ENCODE results near the gene GIMAP1.

Gene GIMAP1

DNA sequence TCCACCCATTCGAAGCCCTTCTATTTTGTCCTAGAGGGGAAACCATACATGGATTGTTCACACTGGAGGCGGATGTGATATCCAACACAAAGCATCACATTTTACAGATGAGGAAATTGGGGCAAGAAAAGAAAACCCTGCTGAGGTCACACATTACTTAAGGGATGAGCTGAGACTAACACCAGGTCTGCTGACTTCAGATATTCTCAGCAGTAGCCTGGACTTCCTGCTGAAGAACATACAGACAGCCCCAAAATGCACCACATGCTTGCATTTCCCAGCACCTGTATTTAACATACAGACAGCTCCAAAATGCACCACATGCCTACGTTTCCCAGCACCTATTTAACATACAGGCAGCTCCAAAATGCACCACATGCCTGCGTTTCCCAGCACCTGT is 32.0 kb downstream of the GIMAP1 start:
- DNase-seq (ENCODE audit: low read depth in 2 of 2) = no peak

DNA sequence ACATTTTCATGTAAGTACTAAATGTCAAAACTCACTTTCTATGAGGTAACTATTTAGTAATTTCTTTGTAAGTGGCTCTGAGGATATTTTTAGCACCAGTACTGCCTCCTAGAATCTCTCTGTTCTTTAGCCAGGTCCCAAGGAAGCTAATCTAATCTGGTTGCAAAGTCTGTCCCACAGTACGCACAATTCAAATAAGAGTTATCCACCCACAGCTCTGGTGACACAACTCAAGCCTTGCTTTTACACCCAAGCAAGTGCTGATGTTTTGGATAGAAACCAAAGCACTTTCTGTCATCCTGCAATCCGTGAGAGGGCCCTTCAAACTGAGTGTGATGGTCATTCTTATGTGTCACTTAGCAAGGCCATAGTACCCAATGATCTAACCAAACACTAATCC is 35.3 kb downstream of the GIMAP1 start:
- DNase-seq (ENCODE audit: low read depth in 2 of 2) = no peak

DNA sequence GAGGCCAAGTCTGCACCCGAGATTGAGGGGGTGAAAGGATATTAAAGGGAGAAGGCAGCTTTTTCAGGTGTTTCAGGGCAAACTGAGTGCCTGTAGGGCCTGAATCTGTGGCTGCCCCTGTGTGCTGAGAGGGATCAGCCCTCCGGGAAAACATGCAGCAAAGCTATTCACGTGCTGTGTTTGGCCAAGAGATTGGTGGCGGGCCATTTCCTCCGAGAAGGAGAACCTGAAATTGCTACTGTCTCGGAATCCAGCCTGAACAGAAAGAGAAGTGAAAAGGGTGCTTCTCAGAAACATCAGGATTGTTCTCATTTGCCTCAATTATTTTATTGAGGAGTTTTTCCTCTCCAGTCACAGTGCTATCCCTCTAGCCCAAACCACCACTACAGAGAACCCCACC is 36.8 kb downstream of the GIMAP1 start:
- no peak for DNase-seq (ENCODE audit: low read depth in 2 of 2)

DNA sequence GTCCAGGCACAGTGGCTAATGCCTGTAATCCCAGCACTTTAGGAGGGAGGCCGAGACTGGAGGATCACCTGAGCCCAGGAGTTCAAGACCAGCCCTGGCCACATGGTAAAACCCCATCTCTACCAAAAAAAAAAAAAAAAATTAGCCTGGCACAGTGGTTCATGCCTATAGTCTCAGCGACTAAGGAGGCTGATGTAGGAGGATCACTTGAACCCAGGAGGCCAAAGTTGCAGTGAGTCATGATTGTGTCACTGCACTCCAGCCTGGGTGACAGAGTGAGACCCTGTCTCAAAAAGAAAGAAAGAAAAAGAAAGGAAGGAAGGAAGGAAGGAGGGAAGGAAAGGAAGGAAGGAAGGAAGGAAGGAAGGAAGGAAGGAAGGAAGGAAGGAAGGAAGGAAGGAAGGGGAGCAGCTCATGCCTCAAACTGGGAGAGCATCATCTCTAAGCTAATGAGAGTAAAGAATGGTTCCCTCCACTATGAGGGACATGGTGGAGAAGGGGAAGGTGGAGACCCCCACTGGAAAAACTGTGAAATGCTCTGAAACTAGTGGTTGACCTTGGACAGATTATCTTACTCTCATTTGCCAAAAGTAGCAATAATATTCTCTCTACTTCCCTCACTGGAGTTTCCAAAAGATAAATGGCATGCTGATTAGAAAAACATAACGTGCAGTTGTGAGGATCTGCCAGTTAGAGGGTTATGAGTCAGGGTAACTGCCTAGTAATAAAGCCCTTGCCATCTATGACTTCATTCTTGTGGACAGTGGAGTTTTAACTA is 37.6 kb downstream of the GIMAP1 start:
- DNase-seq (ENCODE audit: low read depth in 2 of 2) = no peak

DNA sequence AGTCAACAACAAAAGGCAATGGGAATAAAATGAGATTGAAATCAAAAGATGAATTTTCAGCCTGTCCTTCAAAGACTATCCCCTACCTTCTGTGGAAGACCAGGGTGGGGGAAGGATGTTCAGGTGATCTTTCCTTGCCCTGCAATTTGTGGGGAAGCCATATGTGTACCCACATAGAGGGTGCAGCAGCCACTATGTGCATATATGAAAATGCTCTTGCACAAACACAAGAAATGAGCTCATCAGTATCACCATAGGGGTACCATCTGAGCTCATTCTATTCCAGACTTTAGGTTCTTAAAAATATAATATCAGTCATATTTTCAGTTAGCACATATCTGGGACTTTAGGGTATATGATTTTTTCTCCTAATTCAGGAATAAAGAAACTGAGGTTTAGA is 38.5 kb downstream of the GIMAP1 start:
- DNase-seq (ENCODE audit: low read depth in 2 of 2) = no peak

DNA sequence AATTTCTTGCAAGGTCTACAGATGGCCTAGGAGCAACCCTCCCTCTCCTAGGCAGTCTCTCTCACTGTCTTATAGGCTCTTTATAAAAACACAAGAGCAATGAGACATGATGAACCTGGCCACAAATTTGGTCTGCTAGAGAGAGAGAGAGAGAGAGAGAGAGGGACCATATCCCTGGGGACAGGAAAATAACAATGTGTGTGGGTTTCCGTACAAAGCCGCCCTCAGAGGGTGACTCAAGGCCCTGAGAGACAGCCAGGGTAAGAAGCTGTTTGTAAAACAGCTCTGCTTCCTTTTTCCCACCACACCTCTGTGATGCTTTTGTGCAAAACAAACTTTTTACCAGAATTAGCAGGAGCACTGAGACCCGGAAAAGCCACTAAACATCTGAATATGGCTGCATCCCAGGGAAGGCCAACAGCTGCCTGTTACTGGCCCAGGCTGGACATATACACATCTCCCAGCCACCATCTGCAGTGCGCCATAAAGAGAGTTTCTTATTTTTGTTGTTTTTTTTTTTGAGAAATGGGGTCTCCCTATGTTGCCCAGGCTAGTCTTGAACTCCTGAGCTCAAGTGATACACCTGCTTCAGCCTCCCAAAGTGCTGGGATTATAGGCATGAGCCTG is 39.2 kb downstream of the GIMAP1 start:
- DNase-seq (ENCODE audit: low read depth in 2 of 2) = no peak

DNA sequence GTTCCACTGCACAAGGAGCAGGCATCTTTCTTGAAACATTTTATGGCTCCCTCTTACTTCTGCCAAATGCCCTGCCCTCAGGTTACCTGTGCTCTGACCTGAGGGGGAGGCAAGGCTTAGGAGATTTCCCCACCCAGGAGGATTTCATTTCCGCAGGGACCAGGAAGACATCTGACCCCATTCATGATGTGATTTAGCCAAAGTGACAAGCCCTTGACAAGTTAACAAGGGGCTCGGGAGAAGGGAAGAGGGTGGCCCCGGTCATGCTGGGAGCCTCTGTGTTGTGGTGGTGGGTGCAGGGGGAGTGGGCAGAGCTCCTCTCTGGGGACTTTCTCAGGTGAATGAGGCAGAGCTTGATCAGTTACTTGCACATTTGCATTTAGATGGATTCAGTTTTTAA is 39.8 kb downstream of the GIMAP1 start:
- DNase-seq (ENCODE audit: low read depth in 2 of 2) = no peak

DNA sequence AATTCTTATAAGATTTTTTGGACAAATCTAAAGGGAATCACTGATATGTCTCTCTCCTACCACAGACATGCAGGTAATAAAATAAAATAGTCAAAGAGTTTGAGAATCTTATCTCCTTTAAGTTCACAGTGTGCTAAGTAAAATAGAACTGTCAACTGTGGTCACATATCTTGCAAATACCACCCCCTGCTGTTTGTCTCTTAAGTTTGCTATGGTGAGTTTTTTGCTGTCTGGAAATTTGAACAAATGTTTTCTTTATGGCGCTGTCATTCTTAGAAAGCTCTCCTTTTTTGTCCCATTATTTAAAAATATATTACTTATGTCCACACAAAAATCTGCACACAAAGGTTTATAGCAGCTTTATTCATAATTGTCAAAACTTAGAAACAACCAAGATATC is 40.4 kb downstream of the GIMAP1 start:
- DNase-seq (ENCODE audit: low read depth in 2 of 2) = no peak

DNA sequence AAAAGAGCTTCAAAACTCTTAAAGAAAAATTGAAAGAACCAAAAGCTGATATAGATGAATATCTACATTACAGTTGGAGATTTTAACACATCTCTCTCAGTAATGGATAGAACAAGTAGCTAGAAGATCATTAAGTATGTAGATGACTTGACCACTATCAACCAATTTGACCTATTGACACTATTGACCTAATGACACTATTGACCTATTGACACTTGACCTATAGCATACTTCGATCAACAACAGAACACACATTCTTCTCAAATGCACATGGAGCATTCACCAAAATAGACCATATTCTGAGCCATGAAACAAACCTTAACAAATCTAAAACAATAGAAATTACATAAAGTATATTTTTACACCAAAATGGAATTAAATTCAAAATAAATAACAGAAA is 43.1 kb downstream of the GIMAP1 start:
- no peak for DNase-seq (ENCODE audit: low read depth in 2 of 2)

DNA sequence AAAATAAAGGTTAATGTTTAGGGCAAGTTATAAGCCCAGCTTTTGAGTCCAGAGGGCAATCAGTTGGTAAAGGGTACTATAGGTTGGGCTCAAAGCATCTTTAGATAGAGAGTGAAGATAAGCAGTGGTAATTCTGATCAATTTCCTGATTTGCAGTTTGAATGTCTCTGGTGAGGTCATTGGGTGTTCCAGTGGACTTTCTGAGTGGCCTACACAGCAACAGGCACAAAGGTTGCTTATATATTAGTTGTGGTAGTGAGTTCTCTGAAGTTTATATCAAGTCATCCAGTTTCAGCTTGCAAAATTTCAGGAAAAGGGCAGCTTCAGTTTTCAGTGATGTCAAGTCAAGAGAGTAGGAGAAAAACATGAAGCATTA is 49.9 kb downstream of the GIMAP1 start:
- no peak for DNase-seq (ENCODE audit: low read depth in 2 of 2)

DNA sequence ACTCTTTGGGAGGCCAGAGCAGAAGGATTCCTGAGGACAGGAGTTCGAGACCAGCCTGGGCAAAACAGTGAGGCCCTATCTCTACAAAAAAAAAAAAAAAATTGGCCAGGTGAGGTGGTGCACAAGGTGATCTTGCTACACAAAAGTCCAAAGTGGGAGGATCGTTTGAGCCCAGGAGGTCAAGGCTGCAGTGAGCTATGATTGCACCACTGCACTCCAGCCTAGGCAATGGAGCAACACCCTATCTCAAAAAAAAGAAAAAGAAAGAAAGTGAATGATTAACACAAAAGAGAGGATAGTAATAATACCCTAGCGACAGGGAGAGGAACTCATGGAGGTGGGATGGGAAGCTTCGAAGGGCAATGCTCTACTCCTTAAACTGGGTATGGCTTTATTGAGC is 53.4 kb downstream of the GIMAP1 start:
- no peak for DNase-seq (ENCODE audit: low read depth in 2 of 2)

Data from stimulated activated CD8-positive, alpha-beta memory T cell treated with anti-CD3 and anti-CD28 coated beads, Interleukin-2, amount 100 ng/mL, for 48 hours (primary cell).